ENCODE results near the gene LMO1. TPM values are rescaled to one million over a fixed set of nuclear protein-coding genes. Genes with fewer than 3 reads are reported as not detected.

Gene LMO1
- polyA plus RNA-seq, 1 donor = 1.6 TPM

DNA sequence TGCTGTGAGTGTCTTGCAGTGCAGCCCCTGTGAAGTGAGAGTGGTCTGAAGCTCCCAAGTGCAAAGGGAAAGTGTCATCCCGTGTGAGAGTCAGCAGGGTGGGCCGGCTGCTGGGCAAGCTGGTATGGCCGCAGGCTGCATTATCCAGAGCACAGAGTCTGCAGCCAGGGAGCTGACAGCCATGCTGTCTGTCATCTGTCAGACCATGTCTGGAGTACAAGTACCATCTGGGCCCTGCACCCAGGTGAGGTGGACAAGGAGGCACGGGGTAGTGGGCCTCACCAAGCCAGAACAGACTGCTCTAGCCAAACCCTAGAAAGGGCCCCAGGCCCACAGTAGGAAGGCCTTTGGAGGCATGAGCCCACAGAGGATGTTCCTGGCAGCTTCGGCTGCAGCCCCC is 20.2 kb downstream of the LMO1 start:
- DNase-seq = no peak

DNA sequence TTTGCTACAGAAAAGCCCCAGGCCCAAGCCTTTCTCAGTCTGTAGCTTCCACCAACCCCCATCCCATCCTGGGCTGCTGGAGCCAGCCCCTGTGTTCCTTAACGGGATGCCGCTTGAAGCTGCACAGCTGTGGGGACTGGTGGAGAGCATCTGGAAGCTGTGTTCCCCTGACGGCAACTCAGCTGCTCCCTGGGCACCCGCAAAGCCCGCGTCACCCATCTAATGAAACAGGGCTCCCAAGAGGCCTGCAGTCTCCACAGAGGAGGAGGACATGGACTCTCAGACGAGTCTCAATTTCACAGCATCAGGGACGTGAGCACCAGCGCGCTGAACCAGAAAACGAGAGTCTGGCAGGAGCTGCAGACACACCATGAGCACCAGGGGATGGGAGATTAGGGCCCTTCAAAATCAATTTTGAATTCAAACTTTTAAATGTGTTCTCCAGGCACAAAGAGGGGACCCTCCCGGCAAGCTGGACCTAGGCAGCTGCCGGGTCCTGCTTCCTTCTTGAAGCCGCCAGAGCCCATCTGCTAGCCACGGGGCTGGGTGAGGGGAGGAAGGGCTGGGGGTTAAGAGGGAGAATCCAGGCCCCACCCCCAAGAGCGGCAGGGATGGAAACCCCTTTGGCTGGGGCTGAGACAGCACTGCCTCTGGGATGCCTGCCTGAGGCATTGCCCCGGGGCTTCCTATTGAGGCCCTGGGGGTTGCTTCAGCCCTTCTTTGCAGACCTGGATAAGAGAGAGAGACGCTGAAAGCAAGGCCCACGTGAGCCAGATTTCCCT is 21.0 kb downstream of the LMO1 start:
- no peak for DNase-seq

- DNase-seq = no peak
Measured at GRCh38 chr11:8242118-8242475, 21.6 kb downstream of the LMO1 start.

DNA sequence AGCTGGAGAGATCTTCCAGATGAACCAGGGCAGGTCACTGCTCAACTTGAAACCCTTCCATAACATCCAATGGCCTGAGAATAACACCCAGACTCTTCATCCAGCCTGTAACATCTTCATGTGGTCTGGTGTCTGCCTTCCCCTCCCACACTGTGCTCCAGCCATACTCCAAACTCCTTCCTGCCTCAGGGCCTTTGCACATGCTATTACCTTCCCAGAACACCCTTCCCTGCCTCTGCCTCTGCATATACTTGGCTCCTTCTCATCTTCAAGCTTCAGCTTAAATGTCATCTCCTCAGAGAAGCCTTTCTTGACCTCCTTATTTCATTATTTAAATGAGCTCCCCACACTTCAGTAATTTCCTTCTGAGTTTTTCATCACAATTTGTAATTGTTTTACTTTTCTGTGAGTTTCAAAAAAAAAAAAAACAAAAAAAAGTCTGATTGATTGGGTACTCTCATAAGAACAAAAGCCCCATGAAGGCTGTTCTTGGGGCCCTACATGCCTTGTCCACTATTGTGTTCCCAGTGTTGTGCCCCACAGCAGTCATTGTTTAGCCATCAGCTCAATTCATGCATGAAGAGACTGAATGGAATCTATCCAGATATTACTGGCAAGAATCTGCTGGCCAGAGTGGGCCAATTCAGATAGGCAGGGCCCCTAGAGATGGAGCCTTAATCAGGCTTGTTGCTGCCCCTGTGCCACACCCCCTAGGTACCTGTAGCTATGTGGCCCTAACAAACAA is 22.1 kb downstream of the LMO1 start:
- DNase-seq = no peak

- DNase-seq = no peak
Measured at GRCh38 chr11:8239536-8240228, 24.0 kb downstream of the LMO1 start.

- no peak for DNase-seq
Measured at GRCh38 chr11:8239040-8239439, 24.6 kb downstream of the LMO1 start.

DNA sequence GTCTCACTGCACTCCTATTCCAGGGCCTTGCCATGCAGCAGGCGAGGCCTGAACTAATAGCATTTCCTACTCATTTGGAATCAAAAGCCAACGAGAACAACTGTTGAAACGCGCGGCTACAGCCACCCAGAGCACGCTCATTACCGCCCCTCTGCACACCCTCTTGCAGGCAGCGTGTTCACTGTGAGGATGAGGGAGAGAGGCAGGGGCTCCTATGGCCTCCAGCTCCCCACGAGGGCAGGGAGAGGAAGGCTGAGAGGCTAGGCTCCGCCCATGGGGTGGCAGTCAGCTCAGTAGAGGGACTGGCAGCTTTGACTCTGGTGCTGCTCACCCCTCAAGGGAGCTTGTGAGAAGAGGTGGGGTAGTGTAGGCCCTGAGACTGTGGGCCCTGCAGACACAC is 26.2 kb downstream of the LMO1 start:
- no peak for DNase-seq

- DNase-seq = no peak
Measured at GRCh38 chr11:8235925-8236324, 27.8 kb downstream of the LMO1 start.

- no peak for DNase-seq
Measured at GRCh38 chr11:8234910-8235309, 28.8 kb downstream of the LMO1 start.

- DNase-seq = no peak
Measured at GRCh38 chr11:8234425-8234821, 29.3 kb downstream of the LMO1 start.

DNA sequence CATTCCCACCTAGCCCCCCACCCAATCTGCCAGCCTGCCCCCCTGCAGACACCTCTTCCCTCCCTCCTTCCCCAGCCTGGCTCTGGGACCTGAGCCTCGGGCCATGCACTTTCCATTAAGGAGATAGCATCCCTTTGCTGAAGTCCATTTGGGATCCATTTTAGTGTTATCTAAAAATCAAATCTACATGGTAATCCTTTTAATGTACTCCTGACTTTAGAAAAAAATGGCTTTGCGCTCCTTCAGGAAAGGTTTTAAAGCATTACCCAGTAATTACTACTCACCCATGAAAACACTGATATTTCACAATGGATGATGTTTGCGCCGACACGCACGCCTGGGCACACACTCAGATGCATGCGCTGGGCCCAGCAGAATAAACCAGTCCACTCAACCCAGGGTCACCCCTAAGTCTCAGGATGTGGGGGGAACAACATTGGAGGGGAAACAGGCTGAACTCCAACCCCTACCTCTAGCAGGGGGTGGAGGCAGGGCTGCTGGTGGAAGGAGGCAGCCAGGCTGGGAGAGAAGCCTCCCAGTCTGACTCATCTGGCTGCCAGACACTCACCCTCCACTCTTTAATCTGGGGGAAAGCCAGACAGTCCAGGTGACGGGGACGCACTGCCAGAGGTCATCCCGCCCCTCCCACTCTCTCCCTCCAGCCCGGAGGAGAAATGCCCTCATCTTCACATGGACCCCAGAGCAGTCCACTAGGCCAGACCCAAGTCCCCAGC is 29.8 kb downstream of the LMO1 start:
- no peak for DNase-seq

- no peak for DNase-seq
Measured at GRCh38 chr11:8232849-8233606, 30.6 kb downstream of the LMO1 start.

DNA sequence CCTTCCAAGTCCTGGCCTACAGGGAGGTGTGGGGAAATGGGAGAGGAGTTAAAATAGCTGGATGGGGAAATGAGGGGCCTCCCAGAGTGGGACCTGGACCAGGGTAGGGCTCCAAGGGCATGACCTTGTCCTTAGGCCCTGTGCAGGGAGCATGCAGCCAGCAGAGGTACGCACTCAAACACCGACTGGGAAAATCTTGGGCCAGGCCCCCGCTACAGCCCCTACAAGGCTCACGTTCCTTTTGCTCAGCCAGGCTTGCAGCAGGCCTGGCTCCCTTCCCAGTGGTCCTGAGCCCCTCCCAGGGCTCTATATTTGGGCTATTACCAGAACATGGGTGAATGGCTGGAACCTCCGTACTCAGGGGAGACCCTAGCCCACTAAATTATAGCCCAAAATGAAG is 31.3 kb downstream of the LMO1 start:
- no peak for DNase-seq

DNA sequence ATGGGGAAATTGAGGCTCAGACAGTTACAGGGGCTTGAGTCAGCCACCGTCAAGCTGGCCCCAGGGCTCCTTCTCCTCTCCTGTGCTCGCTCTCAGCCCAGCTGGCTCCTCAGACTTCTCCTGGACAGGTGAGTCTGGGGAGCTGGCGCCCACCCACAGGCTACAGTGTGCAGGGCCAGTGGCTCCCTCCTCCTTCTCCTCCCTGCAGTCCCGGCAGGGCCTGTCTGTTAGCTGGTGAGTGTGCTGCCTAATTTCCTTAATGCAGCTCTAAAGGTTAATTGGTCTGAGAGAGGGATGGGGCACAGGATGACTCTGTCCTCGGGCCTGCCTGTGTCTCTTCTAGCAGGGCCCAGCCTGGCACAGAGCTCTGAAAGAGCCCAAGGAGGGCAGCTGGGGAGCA is 31.7 kb downstream of the LMO1 start:
- DNase-seq = no peak

GRCh38 chr11:8230921-8231847 is 32.5 kb downstream of the LMO1 start:
- no peak for DNase-seq

- DNase-seq = no peak
Measured at GRCh38 chr11:8230178-8230859, 33.4 kb downstream of the LMO1 start.

- no peak for DNase-seq
Measured at GRCh38 chr11:8229299-8230177, 34.1 kb downstream of the LMO1 start.

DNA sequence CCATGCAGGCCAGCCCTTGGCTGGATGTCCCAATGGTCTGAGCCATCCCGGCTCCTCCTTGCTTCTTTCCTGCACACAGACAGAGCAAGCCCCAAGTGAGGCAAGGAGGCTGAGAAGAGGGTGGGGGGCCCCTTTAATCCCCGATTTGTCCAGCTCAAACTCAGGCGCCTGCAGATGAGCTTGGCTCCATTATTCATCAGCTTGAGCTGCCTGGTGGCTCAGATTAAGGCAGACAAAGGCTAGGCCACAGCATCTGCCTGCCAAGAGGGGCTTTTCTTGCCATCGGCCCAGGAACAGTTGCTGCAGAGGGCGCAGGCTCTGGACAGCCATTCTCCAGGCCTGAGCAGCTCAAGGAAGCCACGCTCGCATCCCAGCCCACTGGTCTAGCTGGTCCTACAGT is 35.4 kb downstream of the LMO1 start:
- no peak for DNase-seq
